Measurements from ENCODE around the gene GNAI2. TPM values are rescaled to one million over a fixed set of nuclear protein-coding genes. Genes with fewer than 3 reads are reported as not detected.

Gene GNAI2
- total RNA-seq, 8 experiments from 2014 or later, result 65.9 to 163 (median 100) TPM

DNA sequence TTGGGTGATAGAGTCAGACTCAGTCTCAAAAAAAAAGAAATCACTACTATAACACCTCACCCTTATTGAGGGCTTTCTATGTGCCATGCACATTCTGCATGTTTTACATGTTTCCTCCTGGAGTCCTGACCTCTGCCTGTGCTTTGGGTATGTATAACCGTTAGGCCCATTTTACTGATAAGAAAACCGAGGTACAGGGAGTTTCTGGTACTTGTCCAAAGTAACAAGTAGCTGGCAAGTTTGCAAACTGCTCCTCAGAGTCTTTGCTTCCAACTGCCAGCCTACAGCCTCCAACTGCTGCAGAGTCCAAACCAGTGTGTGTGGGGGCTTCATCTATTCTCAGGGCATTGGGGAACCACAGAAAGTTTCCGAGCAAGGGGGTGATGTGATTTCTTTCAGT, 3.7 kb upstream of the GNAI2 start:
- H3K4me1 ChIP-seq (replicated peaks in 1 of 2), result peaks cover 24 to 36% of the 10 kb centered on the region in 2 donors
- WGBS, 10 experiments, result 20 to 100% (median 90%) methylated on average over 1 to 2 of the region's 3 CpGs; no CpG with 5 or more reads in 4 of the 10 experiments
- H3K27ac ChIP-seq, result no peak overlapping the region
- no peak overlapping the region for H3K4me3 ChIP-seq
- no peak for ATAC-seq (replicated peaks in 6 of 8)
- in situ Hi-C loops (cut with MboI; ENCODE audit: low pct_unique_long_range_greater_than_20kb in 2 of 9, low sequenced_read_pairs in 9 of 9, unreplicated experiment in 9 of 9), result no loop called here

DNA sequence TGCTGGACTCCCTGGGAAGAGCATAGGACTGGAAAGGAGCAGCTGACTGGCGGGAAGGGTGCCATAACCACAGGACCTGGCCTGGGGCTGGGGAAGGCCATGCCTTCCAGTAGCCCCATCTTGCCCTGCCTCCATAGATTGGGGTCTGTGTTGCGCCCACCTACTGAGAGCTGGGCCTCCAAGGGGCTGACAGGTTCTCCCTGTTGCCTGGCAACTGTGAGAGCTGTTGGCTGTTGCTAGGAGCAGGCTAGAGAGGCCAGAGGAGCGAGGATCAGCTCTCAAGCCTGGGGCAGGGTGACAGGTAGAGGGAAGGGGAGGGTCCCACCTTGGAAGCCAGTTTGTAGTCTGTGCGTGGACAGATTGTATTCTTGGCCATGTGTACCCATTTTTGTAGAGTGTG, 2.8 kb upstream of the GNAI2 start:
- 67 to 84% methylated on average over 1 to 2 of the region's 4 CpGs; no CpG with 5 or more reads in 8 of the 10 experiments for WGBS, 10 experiments
- in situ Hi-C loops (cut with MboI; ENCODE audit: low pct_unique_long_range_greater_than_20kb in 2 of 9, low sequenced_read_pairs in 9 of 9, unreplicated experiment in 9 of 9), result no loop called here
- no peak overlapping the region for H3K4me3 ChIP-seq
- peak overlapping the region in 1 of 2 donors; percentile 44 for H3K27ac ChIP-seq
- H3K4me1 ChIP-seq (replicated peaks in 1 of 2), result peaks cover 22 to 33% of the 10 kb centered on the region in 2 donors
- peak in 4 of 8 experiments; percentile 9 to 22 (median 14) for ATAC-seq (replicated peaks in 6 of 8)

DNA sequence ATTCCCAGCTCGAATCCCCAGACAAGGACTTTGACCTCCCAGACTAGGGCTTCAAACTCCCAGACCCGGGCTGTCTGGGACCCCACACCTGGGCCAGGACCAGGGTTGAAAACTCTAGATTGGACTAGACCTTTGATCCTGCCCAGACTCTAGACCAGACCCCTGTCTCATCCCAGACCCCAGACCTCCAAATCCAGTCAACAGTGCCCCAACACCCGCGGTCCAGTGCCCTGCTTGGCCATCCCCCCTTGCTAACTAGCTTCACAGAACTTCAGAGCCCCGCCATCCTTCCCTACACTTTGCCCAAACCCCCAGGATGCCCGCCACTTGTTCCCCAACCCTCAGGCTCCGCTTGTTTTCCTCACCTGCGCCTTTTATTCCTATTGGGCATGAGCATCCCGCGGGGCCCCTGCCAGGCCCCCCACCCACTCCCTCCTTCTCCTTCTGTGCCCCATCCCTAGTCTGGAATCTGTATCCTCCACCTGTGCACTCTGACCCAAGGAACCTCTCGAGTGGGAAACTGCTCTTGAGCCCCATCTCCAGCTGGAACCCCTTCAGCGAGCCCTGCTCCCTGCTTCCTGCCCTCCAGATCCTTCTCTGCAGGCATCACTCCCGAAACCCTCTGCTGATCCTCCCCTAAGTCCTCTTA, 604 bp downstream of the GNAI2 start:
- WGBS, 10 experiments, result 0% methylated on average over 1 of the region's 13 CpGs; no CpG with 5 or more reads in 8 of the 10 experiments
- in situ Hi-C loops (cut with MboI; ENCODE audit: low pct_unique_long_range_greater_than_20kb in 2 of 9, low sequenced_read_pairs in 9 of 9, unreplicated experiment in 9 of 9), result no loop called here
- H3K4me1 ChIP-seq (replicated peaks in 1 of 2), result peaks cover 39 to 60% of the 10 kb centered on the region in 2 donors

DNA sequence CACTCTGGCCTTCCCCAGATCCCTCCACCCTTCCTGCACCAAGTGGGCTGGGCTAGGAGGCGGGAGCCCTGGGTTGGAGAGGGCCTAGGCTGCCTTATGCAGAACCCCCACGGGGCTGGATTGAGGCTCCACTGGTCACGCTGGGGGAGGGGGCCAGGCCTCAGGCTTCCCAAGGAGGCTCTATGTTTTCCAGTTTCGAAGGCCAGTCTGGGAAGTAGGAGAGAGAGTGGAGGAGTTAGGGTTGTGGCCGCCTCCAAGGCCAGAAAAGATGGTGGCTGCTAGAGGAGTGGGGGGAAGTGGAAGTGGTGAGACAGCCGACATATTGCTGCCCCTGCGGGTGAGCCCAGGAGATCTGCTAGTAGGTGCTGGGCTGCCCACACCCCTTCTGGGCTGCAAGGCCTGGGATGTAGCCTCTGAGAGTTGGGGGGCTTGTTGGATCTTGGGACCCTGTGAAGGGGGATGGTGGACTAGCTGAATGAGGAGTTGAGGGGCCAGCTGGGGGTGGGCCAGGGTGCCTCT, 1.2 kb downstream of the GNAI2 start:
- H3K4me1 ChIP-seq (replicated peaks in 1 of 2), result peaks cover 45 to 66% of the 10 kb centered on the region in 2 donors
- WGBS, 10 experiments, result 0 to 17% (median 0%) methylated on average over 1 to 2 of the region's 7 CpGs; no CpG with 5 or more reads in 4 of the 10 experiments
- H3K27ac ChIP-seq, result peak overlapping the region; percentile 8 to 41
- in situ Hi-C loops (cut with MboI; ENCODE audit: low pct_unique_long_range_greater_than_20kb in 2 of 9, low sequenced_read_pairs in 9 of 9, unreplicated experiment in 9 of 9), result no loop called here
- H3K4me3 ChIP-seq, result peak overlapping the region; percentile 61 to 97 (median 81)
- peak in 1 of 8 experiments; percentile 2 for ATAC-seq (replicated peaks in 6 of 8)

More for the DNA sequence above, 604 bp downstream of the GNAI2 start:
- no peak for ATAC-seq (replicated peaks in 6 of 8)
- H3K27ac ChIP-seq, result peak overlapping the region; percentile 33 to 61
- peak overlapping the region; percentile 61 to 97 (median 81) for H3K4me3 ChIP-seq

DNA sequence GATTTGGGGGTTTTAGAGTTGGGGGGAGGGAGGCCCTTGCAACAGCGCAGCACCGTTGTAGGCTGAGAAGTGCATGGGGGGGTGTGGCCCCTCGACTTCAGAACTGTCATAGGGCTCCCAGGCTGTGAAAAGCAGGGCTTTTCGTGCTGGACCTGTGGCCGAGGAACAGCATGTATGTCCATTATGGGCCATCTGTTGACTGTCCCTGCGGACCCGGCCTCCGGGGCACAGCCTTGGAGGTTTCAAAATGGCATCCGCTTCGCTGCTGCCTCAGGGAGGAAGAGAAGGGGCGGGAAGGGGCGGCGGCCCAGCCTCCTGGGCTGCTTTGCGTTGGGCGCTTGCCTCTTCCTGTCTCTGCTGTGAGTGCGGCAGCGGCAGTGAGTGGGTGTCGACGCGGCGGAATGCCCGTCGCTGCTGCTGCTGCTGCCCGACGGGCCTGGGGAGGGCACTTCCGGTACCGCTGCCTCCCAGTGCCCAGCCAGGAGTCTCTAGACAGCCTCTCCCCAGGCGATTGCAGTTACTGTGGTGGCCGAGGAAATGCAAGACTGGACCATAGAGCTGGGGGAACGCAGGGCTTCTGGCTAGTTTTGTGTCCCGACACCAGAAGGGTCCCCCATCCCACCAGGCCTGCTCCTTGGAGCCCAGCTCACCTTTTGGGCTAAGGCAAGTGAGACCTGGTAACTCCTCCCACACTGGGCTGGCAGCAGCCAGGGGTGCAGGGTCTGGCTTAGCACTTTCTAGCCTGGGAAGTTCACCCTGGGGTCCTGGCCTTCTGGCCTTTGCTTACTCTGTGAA, 1.9 kb downstream of the GNAI2 start:
- peaks cover 48 to 69% of the 10 kb centered on the region in 2 donors for H3K4me1 ChIP-seq (replicated peaks in 1 of 2)
- ATAC-seq (replicated peaks in 6 of 8), result peak in 7 of 8 experiments; percentile 1 to 42 (median 8)
- in situ Hi-C loops (cut with MboI; ENCODE audit: low pct_unique_long_range_greater_than_20kb in 2 of 9, low sequenced_read_pairs in 9 of 9, unreplicated experiment in 9 of 9), result no loop called here
- WGBS, 10 experiments, result 0 to 30% (median 2%) methylated on average over 2 to 12 of the region's 31 CpGs; no CpG with 5 or more reads in 3 of the 10 experiments
- peak overlapping the region; percentile 8 to 41 for H3K27ac ChIP-seq
- H3K4me3 ChIP-seq, result peak overlapping the region; percentile 61 to 97 (median 81)

DNA sequence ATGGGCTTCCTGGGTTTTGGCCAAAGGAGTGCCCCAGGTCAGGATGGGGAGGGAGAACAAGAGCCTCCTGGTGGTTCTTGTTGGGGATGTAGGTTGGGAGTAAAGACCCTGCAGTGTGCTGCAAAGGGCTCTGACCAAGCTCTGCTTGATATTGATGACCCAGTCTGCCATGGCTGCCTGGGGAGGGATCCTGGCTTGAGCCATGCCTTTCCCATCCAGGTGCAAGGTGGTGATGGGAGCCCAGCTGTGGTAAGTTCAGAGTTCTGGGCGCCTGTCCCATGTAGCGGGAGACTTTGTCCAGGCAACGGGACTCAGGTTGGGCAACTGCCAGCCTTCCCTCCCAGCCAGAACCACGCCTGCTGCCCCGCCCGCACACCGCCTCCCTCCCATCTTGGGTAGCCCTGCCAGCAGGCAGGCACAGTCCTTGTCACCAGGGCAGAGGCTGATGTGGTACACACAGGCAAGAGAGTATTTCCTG, 2.6 kb downstream of the GNAI2 start:
- Histone ChIP-seq H3K4me1 (replicated peaks in 1 of 2) (peaks cover 43 to 65% of the 10 kb centered on the region in 2 donors), H3K4me3 (peak overlapping the region; percentile 61 to 97 (median 81)), H3K27ac (peak overlapping the region; percentile 8 to 41)
- no CpG with 5 or more reads among the region's 7 CpGs for WGBS, 10 experiments
- in situ Hi-C loops (cut with MboI; ENCODE audit: low pct_unique_long_range_greater_than_20kb in 2 of 9, low sequenced_read_pairs in 9 of 9, unreplicated experiment in 9 of 9), result no loop called here
- no peak for ATAC-seq (replicated peaks in 6 of 8)

DNA sequence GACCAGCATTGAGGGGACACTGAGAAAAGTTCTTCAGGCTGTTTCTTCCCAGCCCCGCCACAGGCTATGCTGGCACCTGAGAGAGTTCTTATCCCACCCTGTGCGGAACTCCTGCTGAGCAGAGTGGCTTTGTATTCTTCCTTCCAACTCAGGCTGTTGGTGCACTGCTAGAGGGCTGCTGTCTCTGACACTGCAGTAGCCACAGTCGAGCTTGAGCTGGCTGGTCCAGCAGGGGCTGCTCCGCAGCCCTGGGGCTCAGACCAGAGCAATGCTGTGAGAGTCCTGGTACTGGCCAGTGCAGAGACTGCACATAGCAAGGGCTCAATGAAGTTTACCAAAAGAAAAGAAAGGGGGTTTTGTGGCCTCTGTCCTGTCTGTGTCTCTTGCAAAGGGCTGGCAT, 3.6 kb downstream of the GNAI2 start:
- no peak overlapping the region for H3K4me3 ChIP-seq
- H3K4me1 ChIP-seq (replicated peaks in 1 of 2), result peaks cover 43 to 59% of the 10 kb centered on the region in 2 donors

DNA sequence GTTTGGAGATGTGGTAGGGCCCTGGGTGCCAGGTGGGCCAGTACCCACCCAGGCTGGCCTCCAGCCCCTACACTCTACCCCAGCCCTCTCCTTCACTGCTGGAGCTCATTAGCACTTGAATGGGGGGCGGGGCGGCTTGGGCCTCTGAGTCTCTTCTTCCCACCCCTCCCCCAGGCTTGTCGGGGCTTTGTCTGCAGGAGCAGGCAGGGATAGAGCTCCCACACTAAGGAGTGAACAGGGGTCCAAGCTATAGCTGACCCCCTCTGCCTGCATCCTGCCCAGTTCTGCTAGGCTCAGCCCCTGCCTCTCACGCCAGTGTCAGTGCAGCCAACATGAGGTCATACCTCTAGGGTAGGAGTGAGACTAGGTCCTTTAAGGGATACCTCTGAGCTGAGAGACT, 5.2 kb downstream of the GNAI2 start:
- peak overlapping the region in 3 of 5 donors; percentile 2 to 14 (median 12) for H3K4me3 ChIP-seq
- H3K27ac ChIP-seq, result peak overlapping the region; percentile 89 to 92
- peaks cover 53 to 61% of the 10 kb centered on the region in 2 donors for H3K4me1 ChIP-seq (replicated peaks in 1 of 2)
- in situ Hi-C loops (cut with MboI; ENCODE audit: low pct_unique_long_range_greater_than_20kb in 2 of 9, low sequenced_read_pairs in 9 of 9, unreplicated experiment in 9 of 9), result no loop called here
- ATAC-seq (replicated peaks in 6 of 8), result peak in 5 of 8 experiments; percentile 43 to 54 (median 50)
- WGBS, 10 experiments, result 0% methylated on average over 1 to 2 of the region's 4 CpGs; no CpG with 5 or more reads in 8 of the 10 experiments

More for the DNA sequence above, 3.6 kb downstream of the GNAI2 start:
- WGBS, 10 experiments, result 50 to 100% (median 60%) methylated on average over 1 to 4 of the region's 4 CpGs; no CpG with 5 or more reads in 3 of the 10 experiments
- peak overlapping the region in 1 of 2 donors; percentile 45 for H3K27ac ChIP-seq
- in situ Hi-C loops (cut with MboI; ENCODE audit: low pct_unique_long_range_greater_than_20kb in 2 of 9, low sequenced_read_pairs in 9 of 9, unreplicated experiment in 9 of 9), result no loop called here
- ATAC-seq (replicated peaks in 6 of 8), result no peak

DNA sequence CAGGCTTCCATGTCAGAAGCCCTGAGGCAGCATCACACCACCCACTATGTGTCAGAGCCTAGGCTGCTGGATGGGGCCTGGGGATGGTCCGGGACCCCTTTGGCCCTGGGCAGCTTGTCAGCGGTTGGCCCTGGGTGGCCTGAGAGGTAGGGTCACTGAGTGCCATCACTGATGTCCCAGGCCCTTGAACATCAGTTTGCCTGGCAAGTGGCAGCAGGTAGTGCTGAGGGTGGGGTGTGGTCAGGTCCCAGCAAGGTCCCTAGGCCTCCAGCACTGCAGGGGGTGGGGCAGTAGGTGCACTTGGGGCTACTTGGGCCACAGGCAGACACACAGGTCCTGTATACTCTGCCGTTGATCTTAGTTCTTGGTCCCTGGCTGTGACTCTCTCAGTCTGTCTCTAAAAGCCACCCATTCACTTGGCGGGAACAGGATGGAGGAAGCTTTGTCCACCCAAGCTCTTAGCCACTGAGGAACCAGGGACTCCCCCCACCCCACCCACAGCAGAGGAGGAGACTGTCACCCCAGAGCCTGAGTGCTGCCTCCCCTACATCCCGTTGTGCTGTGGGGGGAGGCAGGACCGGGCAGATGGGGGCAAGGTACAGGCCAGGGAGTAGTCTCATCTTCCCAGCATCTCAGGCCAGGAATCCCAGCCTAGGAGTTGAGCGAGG, 5.8 kb downstream of the GNAI2 start:
- 28 to 40% methylated on average over 1 to 3 of the region's 7 CpGs; no CpG with 5 or more reads in 8 of the 10 experiments for WGBS, 10 experiments
- ATAC-seq (replicated peaks in 6 of 8), result no peak
- in situ Hi-C loops (cut with MboI; ENCODE audit: low pct_unique_long_range_greater_than_20kb in 2 of 9, low sequenced_read_pairs in 9 of 9, unreplicated experiment in 9 of 9), result no loop called here
- peak overlapping the region in 2 of 5 donors; percentile 12 to 14 for H3K4me3 ChIP-seq
- peaks cover 59 to 67% of the 10 kb centered on the region in 2 donors for H3K4me1 ChIP-seq (replicated peaks in 1 of 2)
- H3K27ac ChIP-seq, result peak overlapping the region; percentile 89 to 92

DNA sequence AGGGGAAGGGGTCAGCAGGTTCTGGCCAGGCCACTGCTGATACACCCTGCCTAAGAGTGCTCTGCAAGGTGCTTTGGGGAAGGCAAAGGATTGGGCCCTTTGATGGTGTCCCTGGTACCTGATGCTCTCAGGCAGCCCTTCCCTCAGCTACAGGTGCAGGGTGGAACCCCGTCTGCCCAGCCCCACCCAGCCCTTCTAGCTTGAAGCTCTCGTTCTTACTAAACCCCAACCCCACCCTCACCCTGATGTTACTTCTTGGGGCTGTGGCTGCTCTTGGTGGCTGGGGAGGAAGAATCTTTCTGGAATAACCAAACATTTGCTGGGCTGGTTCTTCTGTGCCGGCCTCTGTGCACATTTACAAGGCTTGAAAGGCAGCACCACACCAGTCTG, 6.4 kb downstream of the GNAI2 start:
- Histone ChIP-seq H3K4me3 (no peak overlapping the region), H3K27ac (peak overlapping the region in 1 of 2 donors; percentile 92), H3K4me1 (replicated peaks in 1 of 2) (peaks cover 64 to 72% of the 10 kb centered on the region in 2 donors)
- WGBS, 10 experiments, result 0% methylated on average over 1 of the region's 3 CpGs; no CpG with 5 or more reads in 9 of the 10 experiments
- ATAC-seq (replicated peaks in 6 of 8), result no peak
- in situ Hi-C loops (cut with MboI; ENCODE audit: low pct_unique_long_range_greater_than_20kb in 2 of 9, low sequenced_read_pairs in 9 of 9, unreplicated experiment in 9 of 9), result no loop called here

DNA sequence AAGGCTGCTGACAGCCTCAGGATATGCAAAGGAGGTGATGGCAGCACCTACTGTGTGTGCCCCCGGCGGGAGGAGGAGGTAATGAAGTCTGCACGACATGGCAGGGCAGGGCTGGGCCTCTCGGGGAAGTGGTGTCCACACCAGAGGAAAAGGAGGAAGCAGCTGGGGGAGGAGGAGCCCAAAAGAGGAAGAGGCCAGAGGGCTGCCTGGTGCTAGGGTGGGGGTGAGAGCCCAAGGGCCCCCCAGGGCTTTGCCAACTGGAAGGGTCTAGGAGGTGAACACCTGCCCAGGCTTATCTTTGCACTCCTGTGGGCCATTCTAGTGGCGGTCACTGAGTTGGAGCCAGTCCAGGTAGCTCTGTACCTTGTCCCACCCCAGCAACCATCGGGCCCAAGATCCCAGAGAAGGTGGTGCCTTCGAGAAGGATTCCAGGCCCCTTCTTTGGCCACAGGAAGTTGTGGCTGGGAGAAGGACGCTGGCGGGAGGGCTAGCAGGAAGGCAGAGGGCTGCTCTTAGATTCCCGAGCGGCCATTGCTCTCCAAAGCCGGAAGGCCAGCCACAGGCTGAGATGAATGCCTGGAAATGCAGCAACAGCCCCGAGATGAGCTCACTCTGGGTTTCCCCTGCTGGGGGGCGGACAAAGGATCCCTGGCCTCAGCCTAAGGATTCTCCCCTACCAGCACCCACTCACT, 7.0 kb downstream of the GNAI2 start:
- no peak for ATAC-seq (replicated peaks in 6 of 8)
- in situ Hi-C loops (cut with MboI; ENCODE audit: low pct_unique_long_range_greater_than_20kb in 2 of 9, low sequenced_read_pairs in 9 of 9, unreplicated experiment in 9 of 9), result no loop called here
- no peak overlapping the region for H3K4me3 ChIP-seq
- H3K4me1 ChIP-seq (replicated peaks in 1 of 2), result peaks cover 66 to 79% of the 10 kb centered on the region in 2 donors
- WGBS, 10 experiments, result 17 to 70% (median 44%) methylated on average over 2 to 6 of the region's 14 CpGs; no CpG with 5 or more reads in 6 of the 10 experiments
- peak overlapping the region in 1 of 2 donors; percentile 92 for H3K27ac ChIP-seq

DNA sequence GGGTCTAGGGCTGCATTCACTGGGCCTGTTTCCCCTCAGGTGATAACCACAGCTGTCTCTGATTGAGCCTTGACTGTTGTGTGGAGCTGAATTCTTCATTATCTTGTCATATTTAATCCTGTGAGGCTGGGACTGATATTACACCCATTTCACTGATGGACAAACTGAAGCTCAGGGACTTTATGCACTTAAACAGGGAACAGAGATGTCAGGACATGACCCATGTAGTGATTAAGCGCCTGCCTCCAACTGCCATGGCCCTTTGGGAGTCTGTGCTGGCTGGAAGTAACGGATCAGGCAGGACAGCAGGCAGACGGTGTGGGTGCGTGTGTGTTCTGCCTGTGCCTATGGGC, 7.5 kb downstream of the GNAI2 start:
- WGBS, 10 experiments, result 84 to 100% (median 95%) methylated on average over 1 to 4 of the region's 4 CpGs; no CpG with 5 or more reads in 4 of the 10 experiments
- ATAC-seq (replicated peaks in 6 of 8), result no peak
- Histone ChIP-seq H3K27ac (no peak overlapping the region), H3K4me1 (replicated peaks in 1 of 2) (peaks cover 63 to 81% of the 10 kb centered on the region in 2 donors), H3K4me3 (no peak overlapping the region)
- in situ Hi-C loops (cut with MboI; ENCODE audit: low pct_unique_long_range_greater_than_20kb in 2 of 9, low sequenced_read_pairs in 9 of 9, unreplicated experiment in 9 of 9), result no loop called here

All from motor neuron (in vitro differentiated cells).